Measurements from ENCODE around the gene WNK3. TPM values are rescaled to one million over a fixed set of nuclear protein-coding genes. Genes with fewer than 3 reads are reported as not detected.

The WNK3 gene
- total RNA-seq, 4 donors from 2014 or later, result 0.18 to 0.83 (median 0.53) TPM

GRCh38 chrX:54173791-54174190, 184.1 kb downstream of the WNK3 start:
- TF ChIP-seq POLR2A (IDR thresholded peaks at IDR 0.05), result no peak
- TF ChIP-seq CTCF (IDR thresholded peaks at IDR 0.05), result no peak
- no peaks in the 10 kb centered on the region for H3K4me1 ChIP-seq
- DNase-seq, result no peak
- no peaks in the 10 kb centered on the region for H3K27me3 ChIP-seq
- H3K27ac ChIP-seq, result no peak overlapping the region
- H3K36me3 ChIP-seq, result no peaks in the 10 kb centered on the region
- no peak overlapping the region for H3K4me3 ChIP-seq
- no peaks in the 10 kb centered on the region for H3K9me3 ChIP-seq

- no peaks in the 10 kb centered on the region for H3K4me1 ChIP-seq
- no peak for TF ChIP-seq CTCF (IDR thresholded peaks at IDR 0.05)
- TF ChIP-seq POLR2A (IDR thresholded peaks at IDR 0.05), result no peak
- H3K4me3 ChIP-seq, result no peak overlapping the region
- no peaks in the 10 kb centered on the region for H3K9me3 ChIP-seq
- no peak for DNase-seq
- H3K27ac ChIP-seq, result no peak overlapping the region
- no peaks in the 10 kb centered on the region for H3K36me3 ChIP-seq
- no peaks in the 10 kb centered on the region for H3K27me3 ChIP-seq
These were observed 185.4 kb downstream of the WNK3 start for GRCh38 chrX:54172455-54172854.

GRCh38 chrX:54171527-54172250, 186.2 kb downstream of the WNK3 start:
- Histone ChIP-seq H3K27me3 (no peaks in the 10 kb centered on the region), H3K9me3 (no peaks in the 10 kb centered on the region), H3K4me1 (no peaks in the 10 kb centered on the region), H3K27ac (no peak overlapping the region), H3K4me3 (no peak overlapping the region), H3K36me3 (no peaks in the 10 kb centered on the region)
- TF ChIP-seq CTCF (IDR thresholded peaks at IDR 0.05) (no peak), POLR2A (IDR thresholded peaks at IDR 0.05) (no peak)
- DNase-seq, result no peak

GRCh38 chrX:54171091-54171490, 186.8 kb downstream of the WNK3 start:
- DNase-seq, result no peak
- H3K4me3 ChIP-seq, result no peak overlapping the region
- no peaks in the 10 kb centered on the region for H3K36me3 ChIP-seq
- H3K4me1 ChIP-seq, result no peaks in the 10 kb centered on the region
- no peaks in the 10 kb centered on the region for H3K9me3 ChIP-seq
- no peak overlapping the region for H3K27ac ChIP-seq
- TF ChIP-seq POLR2A (IDR thresholded peaks at IDR 0.05) (no peak), CTCF (IDR thresholded peaks at IDR 0.05) (no peak)
- no peaks in the 10 kb centered on the region for H3K27me3 ChIP-seq

- no peak for DNase-seq
- H3K27ac ChIP-seq, result no peak overlapping the region
- H3K4me3 ChIP-seq, result no peak overlapping the region
- H3K9me3 ChIP-seq, result no peaks in the 10 kb centered on the region
- no peak for TF ChIP-seq POLR2A (IDR thresholded peaks at IDR 0.05)
- TF ChIP-seq CTCF (IDR thresholded peaks at IDR 0.05), result no peak
- H3K36me3 ChIP-seq, result no peaks in the 10 kb centered on the region
- H3K4me1 ChIP-seq, result no peaks in the 10 kb centered on the region
- H3K27me3 ChIP-seq, result no peaks in the 10 kb centered on the region
These were observed 190.9 kb downstream of the WNK3 start for GRCh38 chrX:54166915-54167314.
